K562 (cell line): ENCODE data around the gene ZFX. TPM values are rescaled to one million over a fixed set of nuclear protein-coding genes. Genes with fewer than 3 reads are reported as not detected.

Source experiments
- ATAC-seq: fragments of 200-7000 bp; cut with Tn5 transposase; 3 replicates; pipeline ENCODE4 v1.9.1; 2020; ENCODE audit warnings: moderate library complexity
- BruUV-seq: library from RNA; stranded (reverse); fragments of 400-500 nt; replicated peaks from 2 replicates; lab custom pipeline; 2021; lab: Mats Ljungman, UMichigan
- CTCF ChIA-PET: fragments of 300-600 bp; formaldehyde crosslinking; extraction: SDS; loops from one replicate; lab custom pipeline; 2021; ENCODE audit warnings: low intra/inter-chr PET ratio; lab: Yijun Ruan, JAX
- POLR2A ChIA-PET: fragments of 300-600, 350-650 bp; sonication (Branson Sonifier 250); formaldehyde crosslinking; extraction: SDS; loops from one replicate; lab custom pipeline; 2021; ENCODE audit warnings: antibody characterized with exemption, inconsistent platforms; lab: Yijun Ruan, JAX
- DNase-seq, 4 experiments: peaks; one replicate each; pipeline versions ENCODE4 v3.0.0 to v3.0.0-alpha.2; 2011 to 2018; ENCODE audit warnings: low spot score in 3 of 4, mixed read lengths in 3 of 4; ENCODE audit errors: extremely low read depth in 1 of 4
- FAIRE-seq: peaks from 2 replicates; lab custom pipeline; 2011; peaks lifted over from hg19 to GRCh38; lab: Jason Lieb, UNC
- H2AFZ ChIP-seq: 2 replicates; pipeline ENCODE4 v1.6.0; 2011; ENCODE audit warnings: low read depth, low read length, control low read depth, inconsistent platforms
- H3K27ac ChIP-seq: fragments of 200-600 bp; 3 replicates; pipeline ENCODE4 v1.8.0; 2011; ENCODE audit warnings: low read depth, mild to moderate bottlenecking, control low read depth, inconsistent platforms, low read length, moderate library complexity, mixed read lengths; ENCODE audit errors: extremely low read depth
- H3K27me3 ChIP-seq, 2 experiments: fragments of 300-600 bp in 1 of 2; 2 replicates in 1 of 2; 3 replicates in 1 of 2; pipeline versions ENCODE4 v1.6.0 to v1.8.0; 2011; ENCODE audit warnings: inconsistent platforms in 2 of 2, low read length in 2 of 2, mild to moderate bottlenecking in 1 of 2, mixed read lengths in 1 of 2, moderate library complexity in 1 of 2; ENCODE audit not compliant: control insufficient read depth in 2 of 2, insufficient read depth in 2 of 2
- H3K36me3 ChIP-seq: fragments of 300-600 bp; 3 replicates; pipeline ENCODE4 v1.8.0; 2011; ENCODE audit warnings: mild to moderate bottlenecking, low read length, inconsistent platforms; ENCODE audit not compliant: control insufficient read depth, insufficient read depth
- H3K4me1 ChIP-seq, 2 experiments: fragments of 200-600 bp in 1 of 2; replicated peaks in 1 of 2; 2 replicates in 1 of 2; 3 replicates in 1 of 2; pipeline versions ENCODE4 v1.5.1 to v1.8.0; 2011; ENCODE audit warnings: inconsistent platforms in 2 of 2, low read length in 2 of 2, mild to moderate bottlenecking in 1 of 2, mixed read lengths in 1 of 2, moderate library complexity in 1 of 2; ENCODE audit not compliant: control insufficient read depth in 2 of 2, insufficient read depth in 2 of 2
- H3K4me2 ChIP-seq: 2 replicates; pipeline ENCODE4 v1.6.1; 2011; ENCODE audit warnings: low read length, control low read depth, inconsistent platforms, mixed read lengths; ENCODE audit not compliant: insufficient read depth
- H3K4me3 ChIP-seq: fragments of 200-600 bp; sonication (generic), shearing (Covaris generic); 2 replicates; pipeline ENCODE4 v1.5.1; 2016; ENCODE audit warnings: control low read depth, inconsistent platforms
- H3K79me2 ChIP-seq: fragments of 200-600 bp; 3 replicates; pipeline ENCODE4 v1.8.0; 2011; ENCODE audit warnings: low read length, inconsistent platforms; ENCODE audit not compliant: control insufficient read depth, insufficient read depth
- H3K9ac ChIP-seq, 2 experiments: 2 replicates each; pipeline versions ENCODE4 v1.6.0 to v1.6.1; 2011; ENCODE audit warnings: low read depth in 2 of 2, low read length in 2 of 2, control low read depth in 1 of 2, inconsistent platforms in 1 of 2, mild to moderate bottlenecking in 1 of 2, mixed read lengths in 1 of 2; ENCODE audit not compliant: insufficient read depth in 1 of 2
- H3K9me1 ChIP-seq: one replicate; pipeline ENCODE4 v1.6.0; 2011; ENCODE audit warnings: inconsistent platforms, mild to moderate bottlenecking, low read length, moderate library complexity; ENCODE audit not compliant: control insufficient read depth, insufficient read depth
- H3K9me3 ChIP-seq: replicated peaks from 2 replicates; pipeline ENCODE4 v1.5.1; 2011; ENCODE audit warnings: low read depth, low read length, inconsistent platforms; ENCODE audit not compliant: control insufficient read depth, insufficient read depth
- H4K20me1 ChIP-seq: replicated peaks from 2 replicates; pipeline ENCODE4 v1.6.1; 2011; ENCODE audit warnings: low read length, inconsistent platforms, mixed read lengths; ENCODE audit not compliant: control insufficient read depth, insufficient read depth
- BACH1 ChIP-seq: fragments of 200-800 bp; sonication (Bioruptor generic); IDR thresholded peaks from 2 replicates; pipeline ENCODE4 v1.6.1; 2016; ENCODE audit warnings: missing genetic modification characterization, missing compliant biosample characterization
- CREBBP ChIP-seq: IDR thresholded peaks from one replicate; pipeline ENCODE4 v1.6.1; 2012; ENCODE audit warnings: low read depth, mild to moderate bottlenecking, control low read depth, inconsistent platforms, low read length
- CTCF ChIP-seq, 3 experiments: IDR thresholded peaks in 2 of 3; conservative IDR thresholded peaks in 1 of 3; 2 replicates each; pipeline ENCODE4 v1.5.1; 2011 to 2012; ENCODE audit warnings: low read length in 3 of 3, mild to moderate bottlenecking in 3 of 3, control low read depth in 2 of 3, improper control_type of control experiment in 1 of 3, inconsistent platforms in 1 of 3, low read depth in 1 of 3, mixed read lengths in 1 of 3, moderate library complexity in 1 of 3; ENCODE audit not compliant: insufficient read depth in 2 of 3
- EP300 ChIP-seq: IDR thresholded peaks from 2 replicates; pipeline ENCODE4 v1.6.1; 2012; ENCODE audit warnings: low read length, improper control_type of control experiment
- HNRNPL ChIP-seq: fragments of 200-400 bp; formaldehyde crosslinking; IDR thresholded peaks from 2 replicates; pipeline ENCODE4 v1.6.1; 2017; ENCODE audit warnings: low read depth, mild to moderate bottlenecking, low read length
- HOMEZ ChIP-seq: fragments of 250-450 bp; sonication (Bioruptor Pico); IDR thresholded peaks from 2 replicates; pipeline ENCODE4 v1.4.0; 2020; ENCODE audit warnings: mild to moderate bottlenecking, moderate library complexity
- IRF9 ChIP-seq: fragments of 450-650 bp; IDR thresholded peaks from 2 replicates; pipeline ENCODE4 v1.6.1; 2016; ENCODE audit warnings: missing biosample characterization, missing genetic modification characterization
- KDM5B ChIP-seq: fragments of 200-600 bp; sonication (generic); IDR thresholded peaks from 2 replicates; pipeline ENCODE4 v1.6.1; 2012; ENCODE audit warnings: low read depth, mild to moderate bottlenecking, moderate library complexity, low read length, control low read depth, inconsistent platforms; ENCODE audit not compliant: insufficient replicate concordance
- KLF1 ChIP-seq: fragments of 450-650 bp; IDR thresholded peaks from 2 replicates; pipeline ENCODE4 v1.6.1; 2016; ENCODE audit warnings: missing genetic modification characterization, missing compliant biosample characterization
- MCM5 ChIP-seq: fragments of 450-650 bp; IDR thresholded peaks from 2 replicates; pipeline ENCODE4 v1.6.1; 2016; ENCODE audit warnings: low read depth
- NBN ChIP-seq: fragments of 450-650 bp; IDR thresholded peaks from 2 replicates; pipeline ENCODE4 v1.6.1; 2016; ENCODE audit warnings: low read depth, mild to moderate bottlenecking
- NCOR1 ChIP-seq: fragments of 450-650 bp; IDR thresholded peaks from 2 replicates; pipeline ENCODE4 v1.6.1; 2016; ENCODE audit warnings: mild to moderate bottlenecking, moderate library complexity
- PCBP1 ChIP-seq: fragments of 200-400 bp; formaldehyde crosslinking; IDR thresholded peaks from 2 replicates; pipeline ENCODE4 v1.6.1; 2018; ENCODE audit warnings: mild to moderate bottlenecking, low read depth, low read length; ENCODE audit not compliant: poor library complexity, severe bottlenecking
- POLR2A ChIP-seq: fragments of 450-650 bp; conservative IDR thresholded peaks from 2 replicates; pipeline ENCODE4 v1.6.1; 2016
- SMC3 ChIP-seq: conservative IDR thresholded peaks from 2 replicates; pipeline ENCODE4 v1.6.1; 2011; ENCODE audit warnings: low read depth, low read length, improper control_type of control experiment; ENCODE audit not compliant: insufficient read depth
- THRB ChIP-seq: fragments of 450-650 bp; formaldehyde crosslinking; conservative IDR thresholded peaks from 2 replicates; pipeline ENCODE4 v1.4.0; 2022; ENCODE audit warnings: mild to moderate bottlenecking, missing genetic modification characterization
- ZBTB1 ChIP-seq: sonication (generic); formaldehyde crosslinking; IDR thresholded peaks from 2 replicates; pipeline ENCODE4 v1.8.1; 2023; ENCODE audit warnings: missing genetic modification reagents, low read depth, mild to moderate bottlenecking, borderline replicate concordance
- ZNF12 ChIP-seq: sonication (generic); formaldehyde crosslinking; IDR thresholded peaks from 2 replicates; pipeline ENCODE4 v1.4.0; 2020; ENCODE audit warnings: mild to moderate bottlenecking, missing genetic modification reagents
- ZNF785 ChIP-seq: fragments of 250-450 bp; sonication (Bioruptor Pico); IDR thresholded peaks from 2 replicates; pipeline ENCODE4 v1.4.0; 2020; ENCODE audit warnings: mild to moderate bottlenecking
- WGBS: fragments of 100-300 bp; shearing (Covaris generic); methylation state at CpG from one replicate; pipeline ENCODE4 v1.1.6; 2016; ENCODE audit warnings: low coverage, mixed read lengths; ENCODE audit not compliant: insufficient coverage; ENCODE audit errors: missing lambda C conversion rate; 5-methylcytosine and 5-hydroxymethylcytosine counted together
- in situ Hi-C: fragments of 300-500 bp; cut with MboI; formaldehyde crosslinking; loops from 4 replicates; pipeline ENCODE4 v1.15.0; 2018; ENCODE audit warnings: inconsistent platforms, mixed read lengths
- intact Hi-C: fragments of 100-400 bp; cut with micrococcal nuclease; formaldehyde crosslinking; loops from 2 replicates; pipeline ENCODE4 v1.14.2; 2022
- polyA plus RNA-seq, 8 experiments: library from polyadenylated mRNA; depleted of rRNA in 4 of 8; stranded (reverse) in 5 of 8; unstranded in 3 of 8; fragments of >200 nt; fragmentation: Nextera tagmentation in 2 of 8; fragmentation: Illumina TruSeq in 1 of 8; extraction: Ambion mirVana in 2 of 8; extraction: Trizol in 1 of 8; gene quantifications; 2 replicates each; pipeline versions ENCODE4 v1.2.1 to v1.2.3, GENCODE V29; 2011 to 2014; ENCODE audit warnings: inconsistent platforms in 1 of 8, missing spikeins in 1 of 8
- total RNA-seq, 7 experiments: library from RNA; depleted of rRNA in 6 of 7; stranded (reverse); fragments of >200 nt in 6 of 7; fragmentation: Illumina TruSeq in 2 of 7; extraction: Trizol in 2 of 7; gene quantifications; 2 replicates each; pipeline versions ENCODE4 v1.2.1 to v1.2.3, GENCODE V29; 2011 to 2021; ENCODE audit warnings: low replicate concordance in 1 of 7

ZFX gene
- total and polyA plus RNA-seq, 9 of the 15 experiments (the other 6 are each of a cell fraction or from before 2014, with no cell fraction given): 5.3 to 25.2 (median 11.4) TPM

GRCh38 chrX:24178441-24178840 lies 28.9 kb downstream of the ZFX start:
- Histone ChIP-seq H2AFZ (no peak overlapping the region), H3K4me1 (no peaks in the 10 kb centered on the region), H3K4me2 (no peak overlapping the region), H3K4me3 (no peak overlapping the region), H4K20me1 (no peaks in the 10 kb centered on the region), H3K9me3 (no peaks in the 10 kb centered on the region), H3K27me3 (no peaks in the 10 kb centered on the region), H3K9ac (no peak overlapping the region), H3K9me1 (no peaks in the 10 kb centered on the region), H3K27ac (no peak overlapping the region), H3K79me2 (peaks cover 39% of the 10 kb centered on the region), H3K36me3 (peaks cover 58% of the 10 kb centered on the region; the same call in 2 of the 3 replicates)
- no peak for TF ChIP-seq KDM5B
- TF ChIP-seq MCM5: no peak
- TF ChIP-seq CREBBP: no peak
- no peak for TF ChIP-seq NBN
- TF ChIP-seq KLF1: no peak
- TF ChIP-seq NCOR1: no peak
- no peak for TF ChIP-seq HNRNPL
- no peak for TF ChIP-seq THRB
- TF ChIP-seq ZBTB1 (CRISPR knock-in tag): no peak
- TF ChIP-seq IRF9: no peak
- TF ChIP-seq BACH1 (tag): no peak
- TF ChIP-seq CTCF (IDR thresholded peaks at IDR 0.05 in 2 of 3, conservative IDR thresholded peaks at IDR 0.05 in 1 of 3; ENCODE audit: insufficient read depth in 2 of 3, low read depth in 1 of 3, low read length in 3 of 3): no peak
- no peak for TF ChIP-seq SMC3
- TF ChIP-seq HOMEZ (CRISPR knock-in tag): no peak
- no peak for TF ChIP-seq PCBP1
- TF ChIP-seq ZNF12 (CRISPR knock-in tag): no peak
- no peak for TF ChIP-seq POLR2A
- no peak for TF ChIP-seq EP300
- no peak for TF ChIP-seq ZNF785 (CRISPR knock-in tag)
- no peak for DNase-seq
- WGBS: 93% methylated on average over 3 of the region's 8 CpGs
- ChIA-PET POLR2A (no interaction called here), CTCF (no interaction called here)
- no TSS peak for BruUV-seq
- intact Hi-C loops: no loop called here
- ATAC-seq: no peak
- in situ Hi-C loops: no loop called here
- no peak for FAIRE-seq
